Femur (tissue), 1 donor: ENCODE results near the gene CYP3A7.
A peak's percentile ranks its signal among the peaks of the same experiment; 100 is the strongest.
"Not testable (repeated sequence)": the region's sequence is repeated elsewhere in the genome, so short reads cannot be mapped to it uniquely, and the experiment has no call there.

Source experiments
- DNase-seq: peaks from one replicate; pipeline ENCODE4 v3.0.0-alpha.2; 2017

CYP3A7 gene

GRCh38 chr7:99698867-99699730 lies 35.9 kb downstream of the CYP3A7 start:
- DNase-seq, result not testable (repeated sequence)

DNA sequence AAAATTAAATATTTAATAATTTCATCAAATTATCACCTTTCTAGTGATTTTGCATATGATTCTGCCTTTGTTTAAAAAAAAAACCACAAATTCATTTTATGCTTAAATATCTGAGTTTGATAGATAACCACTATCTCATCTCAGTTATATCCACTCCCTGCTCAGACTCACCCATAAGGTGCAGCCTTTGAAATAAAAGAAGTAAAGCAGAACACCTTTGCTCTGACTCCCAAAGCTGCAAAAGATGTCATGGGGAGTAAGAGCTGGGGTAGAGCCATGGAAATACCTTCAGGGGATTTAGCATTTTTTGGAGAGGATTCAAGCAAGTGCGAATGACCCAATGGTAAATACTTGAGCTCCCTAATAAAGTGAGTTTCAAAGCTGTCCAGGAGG lies 40.1 kb downstream of the CYP3A7 start:
- DNase-seq, result no peak

- DNase-seq, result no peak
These were observed 40.6 kb downstream of the CYP3A7 start for GRCh38 chr7:99694201-99694911.

- DNase-seq, result no peak
These were observed 41.4 kb downstream of the CYP3A7 start for GRCh38 chr7:99693427-99694200.

GRCh38 chr7:99693100-99693426 lies 41.9 kb downstream of the CYP3A7 start:
- no peak for DNase-seq

GRCh38 chr7:99692563-99692962 lies 42.4 kb downstream of the CYP3A7 start:
- not testable (repeated sequence) for DNase-seq

- not testable (repeated sequence) for DNase-seq
These were observed 43.3 kb downstream of the CYP3A7 start for GRCh38 chr7:99691658-99692057.

- not testable (repeated sequence) for DNase-seq
These were observed 44.1 kb downstream of the CYP3A7 start for GRCh38 chr7:99690918-99691317.

GRCh38 chr7:99685871-99686608 lies 49.0 kb downstream of the CYP3A7 start:
- not testable (repeated sequence) for DNase-seq

DNA sequence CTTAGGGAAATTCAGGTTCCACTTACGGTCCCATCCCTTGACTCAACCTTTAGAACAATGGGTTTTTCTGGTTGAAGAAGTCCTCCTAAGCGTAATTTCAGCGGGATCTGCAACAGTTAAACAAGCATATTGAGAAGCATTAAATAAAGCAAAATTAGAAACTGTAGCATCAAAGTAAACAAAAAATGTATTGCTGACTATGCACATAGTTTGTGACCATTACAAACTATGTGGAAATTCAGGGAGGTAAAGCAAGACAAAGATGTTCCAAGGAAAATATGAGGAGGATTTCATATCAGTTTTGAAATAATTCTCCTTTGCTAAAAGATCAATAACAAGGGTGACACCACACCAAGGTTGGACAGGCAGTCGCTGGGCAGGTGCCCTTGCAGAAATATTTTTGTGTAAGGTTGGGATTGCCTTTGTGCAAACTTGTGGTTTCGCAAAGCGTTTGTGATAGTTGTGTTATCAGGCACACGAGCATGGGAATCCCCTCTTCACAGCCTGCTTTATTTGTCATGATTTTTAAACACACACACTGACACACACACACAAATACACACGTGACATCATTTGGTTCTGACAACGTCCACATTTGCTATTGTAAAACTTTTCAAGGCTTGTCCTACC lies 49.8 kb downstream of the CYP3A7 start:
- no peak for DNase-seq

DNA sequence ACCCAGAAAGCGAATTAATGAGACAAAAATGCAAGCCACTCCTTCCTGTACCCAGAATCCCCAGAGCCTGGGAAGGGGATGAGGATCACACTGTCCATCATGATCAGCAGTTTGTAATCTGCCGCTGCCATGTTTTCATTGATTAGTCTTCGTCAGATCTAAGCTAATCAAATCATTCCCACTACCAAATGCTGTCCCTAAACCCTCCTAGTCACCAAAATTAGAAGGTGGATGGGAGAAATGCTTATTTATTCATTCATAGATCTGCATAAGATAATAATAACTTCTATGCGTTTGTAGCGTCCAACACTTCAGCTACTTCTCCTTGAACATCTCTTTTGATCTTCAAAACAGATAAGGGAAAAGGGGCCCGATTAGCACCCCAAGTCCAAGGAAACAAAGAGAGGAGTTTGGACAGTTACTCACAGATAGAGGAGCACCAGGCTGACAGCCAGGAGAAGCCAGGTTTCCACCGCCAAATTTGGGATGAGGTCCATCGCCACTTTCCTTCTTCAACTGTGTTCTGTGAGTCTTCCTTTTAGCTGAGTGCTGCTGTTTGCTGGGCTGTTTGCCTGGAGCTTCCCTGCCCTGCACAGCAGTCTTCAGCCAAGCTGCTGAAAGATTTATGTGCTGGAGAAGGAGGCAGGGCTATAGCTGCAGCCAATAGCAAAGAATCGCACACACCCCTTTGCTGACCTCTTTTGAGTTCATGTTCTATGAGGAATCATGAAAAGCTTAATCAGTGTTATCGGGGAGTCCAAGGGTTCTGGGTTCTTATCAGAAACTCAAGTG lies 55.4 kb downstream of the CYP3A7 start, which contains the start of gene CYP3A5:
CYP3A5 (minus strand) TSS at position 597 of the 792 bp plus-strand sequence; CDS start at position 497, 100 bp downstream.
- peak; percentile 44 for DNase-seq

GRCh38 chr7:99679032-99679399 lies 56.0 kb downstream of the CYP3A7 start:
- no peak for DNase-seq

DNA sequence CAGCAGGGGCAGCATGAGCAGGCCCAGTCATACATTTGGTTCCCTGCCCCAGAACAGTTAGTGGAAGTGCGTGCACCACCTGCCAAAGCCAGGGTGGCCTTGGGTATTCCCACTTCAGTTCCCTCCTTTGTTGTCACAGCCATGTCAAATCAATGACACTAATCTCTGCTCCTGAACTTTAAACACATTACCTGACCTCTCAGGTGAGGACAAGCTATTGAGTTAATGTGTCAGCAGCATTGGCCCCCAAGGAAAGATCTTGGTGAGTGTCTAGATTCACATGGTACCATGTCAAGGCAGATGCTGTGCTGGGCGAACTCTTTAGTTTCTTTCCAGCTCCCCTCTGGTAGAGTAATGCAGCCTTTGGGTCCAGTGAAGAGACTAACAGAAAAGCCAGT lies 57.3 kb downstream of the CYP3A7 start:
- DNase-seq, result no peak

- DNase-seq, result no peak
These were observed 57.9 kb downstream of the CYP3A7 start for GRCh38 chr7:99677013-99677647.

DNA sequence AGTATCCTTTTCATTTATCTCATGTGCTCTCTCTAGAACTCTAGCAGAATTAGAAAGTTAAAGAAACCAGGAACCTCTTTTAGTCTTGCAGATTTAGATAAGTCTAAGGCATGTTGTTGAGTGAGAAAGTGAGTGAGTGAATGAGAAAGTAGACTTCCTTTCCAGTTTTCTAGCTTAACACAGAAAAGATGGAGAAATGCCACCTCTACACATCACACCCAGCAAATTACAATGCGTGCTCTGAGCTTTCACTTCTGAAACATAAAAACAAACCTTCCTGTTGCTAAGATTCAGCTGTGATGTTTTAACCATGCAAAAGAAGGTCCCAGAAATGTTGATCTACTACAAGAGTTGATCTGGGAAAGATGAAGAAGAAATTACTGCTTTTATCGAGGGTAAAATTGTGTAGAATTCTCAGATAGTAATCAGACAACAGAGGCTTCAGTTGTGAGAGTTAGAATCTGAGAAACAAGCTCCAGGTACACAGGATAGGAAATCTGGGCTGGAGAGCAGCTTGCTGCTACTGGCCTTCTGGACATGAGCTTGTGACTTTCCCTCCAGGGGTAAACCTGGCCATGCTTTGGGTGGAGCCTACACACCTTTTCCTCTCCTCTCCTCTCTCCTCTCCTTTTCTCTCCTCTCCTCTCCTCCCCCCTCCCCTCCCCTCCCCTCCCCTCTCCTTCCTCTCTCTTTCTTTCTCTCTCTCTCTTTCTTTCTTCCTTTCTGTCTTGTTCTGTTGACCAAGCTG lies 59.8 kb downstream of the CYP3A7 start:
- DNase-seq, result no peak

- DNase-seq, result no peak
These were observed 62.4 kb downstream of the CYP3A7 start for GRCh38 chr7:99672573-99672972.

GRCh38 chr7:99669782-99670181 lies 65.2 kb downstream of the CYP3A7 start:
- no peak for DNase-seq

GRCh38 chr7:99668541-99668940 lies 66.5 kb downstream of the CYP3A7 start:
- no peak for DNase-seq

GRCh38 chr7:99667179-99667578 lies 67.8 kb downstream of the CYP3A7 start:
- DNase-seq, result no peak

GRCh38 chr7:99666013-99666395 lies 69.0 kb downstream of the CYP3A7 start:
- no peak for DNase-seq
